PC-9 (cell line): Measurements from ENCODE around the gene UQCC5.

ENCODE experiments used
- CTCF ChIP-seq: fragments of 200-600 bp; sonication (generic); conservative IDR thresholded peaks from 2 replicates; pipeline ENCODE4 v1.6.1; 2017; ENCODE audit warnings: mixed run types, antibody characterized with exemption, mild to moderate bottlenecking, moderate library complexity
- EZH2 ChIP-seq: fragments of 200-600 bp; sonication (generic); IDR thresholded peaks from 2 replicates; pipeline ENCODE4 v1.8.0; 2017; ENCODE audit warnings: antibody characterized with exemption, low read depth

- no peak for TF ChIP-seq CTCF
- TF ChIP-seq EZH2 = no peak
These were observed 35.8 kb downstream of the UQCC5 start for GRCh38 chr3:52572221-52572620.
